ENCODE results near the gene NCR2. TPM values are rescaled to one million over a fixed set of nuclear protein-coding genes. Genes with fewer than 3 reads are reported as not detected.

The NCR2 gene
- total RNA-seq, 4 donors from 2014 or later = not detected

GRCh38 chr6:41372832-41373626 lies 37.6 kb downstream of the NCR2 start:
- WGBS, 2 donors = 3% methylated on average over 44 to 65 of the region's 81 CpGs
- intact Hi-C loops (cut with DNase I; ENCODE audit: low total_unique reads) = loop anchor here (10.0 kb wide), 1 partner anchor 212 kb away; no protein-coding TSS in a partner anchor
- no peak for DNase-seq (ENCODE audit: low spot score in 2 of 2)
- TF ChIP-seq CTCF (IDR thresholded peaks at IDR 0.05) (no peak), POLR2A (IDR thresholded peaks at IDR 0.05) (no peak)
- no peak overlapping the region for H3K4me3 ChIP-seq (ENCODE audit: low read depth, poor library complexity, severe bottlenecking)

- TF ChIP-seq CTCF (IDR thresholded peaks at IDR 0.05) = no peak
- no peak for TF ChIP-seq POLR2A (IDR thresholded peaks at IDR 0.05)
- intact Hi-C loops (cut with DNase I; ENCODE audit: low total_unique reads) = loop anchor here (10.0 kb wide), 1 partner anchor 211 kb away; no protein-coding TSS in a partner anchor
- DNase-seq (ENCODE audit: low spot score in 2 of 2) = no peak
- WGBS, 2 donors = 6 to 8% methylated on average over 11 to 22 of the region's 22 CpGs
- no peak overlapping the region for H3K4me3 ChIP-seq (ENCODE audit: low read depth, poor library complexity, severe bottlenecking)
Observed at GRCh38 chr6:41373627-41373918, 38.2 kb downstream of the NCR2 start.

- no peak for TF ChIP-seq POLR2A (IDR thresholded peaks at IDR 0.05)
- TF ChIP-seq CTCF (IDR thresholded peaks at IDR 0.05) = no peak
- WGBS, 2 donors = 2 to 4% methylated on average over 50 to 61 of the region's 65 CpGs
- no peak overlapping the region for H3K4me3 ChIP-seq (ENCODE audit: low read depth, poor library complexity, severe bottlenecking)
Observed at GRCh38 chr6:41373919-41374617, 38.7 kb downstream of the NCR2 start.

GRCh38 chr6:41374618-41375590 lies 39.5 kb downstream of the NCR2 start:
- TF ChIP-seq POLR2A (IDR thresholded peaks at IDR 0.05) (no peak), CTCF (IDR thresholded peaks at IDR 0.05) (no peak)
- intact Hi-C loops (cut with DNase I; ENCODE audit: low total_unique reads) = loop anchor here (10.0 kb wide), 1 partner anchor 210 kb away; no protein-coding TSS in a partner anchor
- peak in 1 of 2 donors; percentile 80 for DNase-seq (ENCODE audit: low spot score in 2 of 2)
- no peak overlapping the region for H3K4me3 ChIP-seq (ENCODE audit: low read depth, poor library complexity, severe bottlenecking)
- WGBS, 2 donors = 5 to 6% methylated on average over 46 of the region's 46 CpGs

More at GRCh38 chr6:41373919-41374617, 38.7 kb downstream of the NCR2 start:
- intact Hi-C loops (cut with DNase I; ENCODE audit: low total_unique reads) = loop anchor here (10.0 kb wide), 1 partner anchor 211 kb away; no protein-coding TSS in a partner anchor
- DNase-seq (ENCODE audit: low spot score in 2 of 2) = peak in 1 of 2 donors; percentile 56

- no peak for DNase-seq (ENCODE audit: low spot score in 2 of 2)
- no peak overlapping the region for H3K4me3 ChIP-seq (ENCODE audit: low read depth, poor library complexity, severe bottlenecking)
- 17 to 18% methylated on average over 30 of the region's 30 CpGs for WGBS, 2 donors
- intact Hi-C loops (cut with DNase I; ENCODE audit: low total_unique reads) = loop anchor here (10.0 kb wide), 1 partner anchor 209 kb away; no protein-coding TSS in a partner anchor
- no peak for TF ChIP-seq CTCF (IDR thresholded peaks at IDR 0.05)
- no peak for TF ChIP-seq POLR2A (IDR thresholded peaks at IDR 0.05)
Observed at GRCh38 chr6:41375598-41376151, 40.3 kb downstream of the NCR2 start.

Data from lower leg skin (tissue), 4 donors.